ENCODE data around the gene C2.

DNA sequence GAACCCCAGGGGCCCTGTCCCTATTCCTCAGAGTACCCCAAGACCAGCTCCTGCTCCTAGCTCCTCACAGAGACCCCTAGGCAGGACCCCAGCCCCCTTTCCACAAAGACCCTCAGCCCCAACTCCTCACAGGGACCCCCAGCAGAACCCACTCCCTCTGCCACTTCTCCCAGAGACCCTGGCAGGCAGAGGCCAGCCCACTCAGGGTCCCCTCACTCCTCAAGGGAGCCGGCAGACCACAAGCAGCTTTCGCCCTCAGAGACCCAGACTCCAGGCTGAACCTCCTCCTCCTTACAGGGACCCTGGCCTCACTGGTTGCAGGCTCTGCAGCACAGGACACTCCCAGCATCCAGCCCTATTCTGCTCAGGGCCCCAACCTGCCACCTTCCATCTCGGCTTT is 49.3 kb upstream of the C2 start:
- TF ChIP-seq EZH2phosphoT487 (IDR thresholded peaks at IDR 0.05; ENCODE audit: insufficient read depth, low read depth) (no peak), EZH2 (IDR thresholded peaks at IDR 0.05; ENCODE audit: insufficient read depth, poor library complexity, severe bottlenecking) (no peak)
